GM12892 (cell line): ENCODE results near the gene ARHGAP10.

ENCODE experiments used
- POLR2A ChIP-seq: IDR thresholded peaks from 2 replicates; pipeline ENCODE4 v1.6.1; 2011; ENCODE audit warnings: low read depth, low read length, control low read depth
- POLR2AphosphoS5 ChIP-seq: IDR thresholded peaks from 2 replicates; pipeline ENCODE4 v1.6.1; 2011; ENCODE audit warnings: low read depth, low read length, control low read depth

GRCh38 chr4:147866532-147867271 is 134.8 kb downstream of the ARHGAP10 start:
- TF ChIP-seq POLR2A (no peak), POLR2AphosphoS5 (no peak)
